GM19468 (cell line): ENCODE data around the gene CSPG4.

Source experiments
- ATAC-seq: cut with Tn5 transposase; IDR thresholded peaks from one replicate; pipeline ENCODE4 v1.9.1; 2021; ENCODE audit warnings: mild to moderate bottlenecking, moderate library complexity, moderate number of reproducible peaks; ENCODE audit not compliant: unreplicated experiment; ENCODE audit errors: extremely low read depth

The CSPG4 gene

GRCh38 chr15:75674366-75674765 lies 38.3 kb downstream of the CSPG4 start:
- ATAC-seq = no peak

GRCh38 chr15:75673426-75674235 lies 39.0 kb downstream of the CSPG4 start:
- no peak for ATAC-seq

DNA sequence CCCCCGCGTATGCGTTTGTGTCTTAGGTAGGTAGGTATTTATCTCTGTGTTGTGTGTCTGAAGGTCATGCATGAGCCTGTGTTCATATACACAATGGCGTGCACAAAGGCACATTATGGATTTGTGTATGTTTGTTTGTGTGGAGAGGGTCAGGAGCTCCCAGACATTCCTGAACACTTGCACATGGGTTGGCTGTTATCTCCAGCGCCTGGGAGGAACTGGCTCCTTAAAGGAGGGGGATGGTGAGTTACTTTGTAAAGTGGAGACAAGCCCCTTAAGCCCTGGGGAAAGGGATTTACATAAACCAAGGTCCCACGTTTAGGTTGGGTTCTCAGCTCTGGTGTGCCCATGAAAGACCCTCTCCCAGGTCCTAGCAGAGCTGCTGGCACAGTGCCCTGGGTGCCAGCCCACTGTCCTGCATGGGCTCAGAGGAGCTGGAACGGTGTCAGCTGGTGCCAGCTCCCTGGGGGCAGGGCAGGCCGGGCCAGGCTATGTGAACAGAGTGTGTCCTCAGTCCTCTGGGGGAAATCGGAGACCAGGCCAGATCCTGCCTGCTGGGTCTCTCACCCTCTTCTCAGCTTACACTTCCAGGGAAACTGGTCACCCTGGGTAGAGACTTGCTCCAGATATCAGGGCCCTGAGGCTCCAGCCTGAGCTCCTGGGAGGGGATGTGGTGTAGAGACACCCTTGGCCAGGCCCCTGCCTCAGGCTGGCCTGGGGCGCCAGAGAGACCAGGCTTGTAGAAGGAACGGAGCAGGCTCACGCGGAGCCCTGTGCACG lies 39.8 kb downstream of the CSPG4 start:
- no peak for ATAC-seq

DNA sequence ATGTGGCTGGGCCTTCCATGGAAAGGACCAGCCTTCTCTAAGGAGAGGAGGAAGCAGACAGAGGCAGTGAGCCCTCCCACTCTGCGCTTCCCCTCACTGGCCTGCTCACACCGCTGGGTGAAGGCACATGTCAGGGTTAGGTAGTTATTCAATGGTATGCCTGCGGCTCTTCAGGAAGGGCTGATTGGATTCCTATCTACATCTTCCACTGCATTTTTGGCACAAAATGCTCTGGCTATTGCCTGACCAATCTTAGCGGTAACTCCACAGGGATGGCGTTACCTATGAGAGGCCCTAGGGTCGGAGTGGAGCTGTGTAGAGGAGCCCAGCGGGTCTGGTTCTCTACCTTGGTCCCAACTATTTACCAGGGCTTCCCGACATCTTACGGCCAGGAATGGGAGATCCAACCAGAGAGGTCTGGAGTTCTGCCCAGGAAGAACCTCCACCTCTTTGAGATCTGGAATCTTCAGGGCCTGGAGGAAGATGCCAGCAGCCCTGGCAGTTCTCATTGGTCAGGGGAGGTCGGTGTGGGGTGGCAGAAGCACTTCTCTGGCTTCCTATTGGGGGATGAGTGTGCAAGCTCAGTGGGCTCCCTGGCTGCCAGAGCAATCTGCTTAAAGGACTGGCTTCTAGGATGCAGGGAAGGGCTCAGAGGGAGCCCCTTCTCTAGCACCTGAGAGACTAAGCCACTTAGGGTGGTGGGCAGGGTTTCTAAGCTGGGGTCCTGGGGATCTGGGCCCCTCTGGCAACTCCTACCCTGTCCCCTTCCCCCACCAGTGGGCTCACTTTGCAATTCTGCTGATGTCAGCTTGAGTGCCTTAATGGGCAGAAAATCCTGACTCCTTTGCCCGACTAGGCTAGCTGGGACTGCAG lies 40.7 kb downstream of the CSPG4 start:
- no peak for ATAC-seq

DNA sequence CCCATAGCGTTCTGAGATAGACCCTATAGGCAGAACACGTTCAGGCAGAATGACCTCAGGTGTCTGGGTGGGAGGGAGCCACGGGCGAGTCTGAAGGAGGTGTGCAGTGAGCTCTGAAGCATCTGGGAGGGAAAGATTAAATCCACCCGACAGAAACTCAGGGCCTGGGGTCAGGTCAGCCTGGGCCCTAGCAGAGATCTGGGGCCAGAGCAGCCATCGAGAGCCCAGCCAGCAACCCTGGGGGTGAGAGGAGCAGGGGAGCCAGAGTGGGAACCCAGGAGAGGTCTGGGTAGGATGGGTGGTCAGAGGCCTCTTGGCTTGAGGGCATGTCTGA lies 42.8 kb downstream of the CSPG4 start:
- ATAC-seq = no peak

DNA sequence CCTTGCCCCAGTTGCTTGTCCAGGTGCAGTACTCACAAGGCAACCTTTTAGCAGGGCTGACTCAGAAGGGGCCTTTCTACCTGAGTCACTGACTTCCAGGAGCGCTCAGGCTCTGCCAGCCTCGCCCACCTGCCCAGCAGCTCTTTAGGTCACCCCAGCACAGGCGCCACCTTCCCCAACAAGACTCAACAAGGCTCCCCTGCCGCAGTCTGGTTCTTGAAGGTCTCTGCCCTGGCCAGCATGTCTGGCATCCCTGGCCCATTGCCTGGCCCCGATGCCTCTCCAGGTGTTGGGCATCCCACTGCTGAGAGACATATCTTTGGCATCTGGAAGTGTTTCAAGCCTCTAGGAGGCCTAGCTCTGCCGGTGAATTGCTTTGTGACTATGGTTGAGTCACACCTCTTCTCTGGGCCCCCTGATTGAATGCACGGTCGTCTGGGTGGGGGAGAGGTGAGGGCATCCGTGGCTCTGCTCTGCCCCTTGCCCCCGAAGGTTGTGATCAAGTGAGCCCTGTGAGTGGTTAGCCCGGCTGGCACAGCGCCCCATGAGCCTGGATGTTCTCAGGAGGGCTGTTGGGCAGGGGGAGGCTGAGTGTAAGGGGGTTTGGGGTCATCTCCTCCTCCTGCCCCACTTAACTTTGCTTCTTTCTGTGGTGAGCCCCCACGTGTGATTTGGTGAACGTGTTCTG lies 43.3 kb downstream of the CSPG4 start:
- no peak for ATAC-seq

DNA sequence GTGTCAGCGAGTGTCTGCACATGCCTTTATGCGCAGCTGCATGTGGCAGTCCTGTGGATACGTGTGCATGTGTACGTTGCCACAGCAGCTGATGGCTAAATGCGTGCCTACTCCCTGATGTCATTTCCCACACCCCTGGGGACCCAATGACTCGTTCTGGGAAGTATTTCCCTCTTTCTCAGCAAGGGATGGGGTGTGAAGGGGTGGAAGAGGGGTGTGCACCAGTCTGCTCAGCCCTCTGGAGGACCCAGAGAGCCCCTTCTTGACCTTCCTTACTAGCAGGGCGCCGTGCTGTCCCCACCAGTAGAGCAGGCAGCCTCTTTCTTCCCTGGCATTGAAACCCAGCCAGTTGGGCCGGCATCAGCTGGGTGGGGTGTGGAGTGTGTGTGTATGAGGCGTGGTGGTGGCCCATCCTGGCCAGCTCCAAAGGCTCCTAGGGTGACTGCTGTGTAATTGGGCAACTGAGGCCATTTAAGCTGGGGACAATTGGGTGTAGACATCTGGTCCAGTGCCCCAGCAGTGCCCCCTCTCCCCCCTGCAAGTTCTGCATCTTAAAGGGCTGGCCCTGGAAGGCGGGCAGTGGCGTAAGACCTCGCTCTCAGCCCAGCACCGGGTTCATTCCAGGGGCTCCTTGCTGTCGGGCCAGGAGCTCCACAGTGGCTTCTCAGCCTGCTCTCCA lies 45.7 kb downstream of the CSPG4 start:
- no peak for ATAC-seq

- no peak for ATAC-seq
Observed at GRCh38 chr15:75663931-75664421, 48.7 kb downstream of the CSPG4 start.

DNA sequence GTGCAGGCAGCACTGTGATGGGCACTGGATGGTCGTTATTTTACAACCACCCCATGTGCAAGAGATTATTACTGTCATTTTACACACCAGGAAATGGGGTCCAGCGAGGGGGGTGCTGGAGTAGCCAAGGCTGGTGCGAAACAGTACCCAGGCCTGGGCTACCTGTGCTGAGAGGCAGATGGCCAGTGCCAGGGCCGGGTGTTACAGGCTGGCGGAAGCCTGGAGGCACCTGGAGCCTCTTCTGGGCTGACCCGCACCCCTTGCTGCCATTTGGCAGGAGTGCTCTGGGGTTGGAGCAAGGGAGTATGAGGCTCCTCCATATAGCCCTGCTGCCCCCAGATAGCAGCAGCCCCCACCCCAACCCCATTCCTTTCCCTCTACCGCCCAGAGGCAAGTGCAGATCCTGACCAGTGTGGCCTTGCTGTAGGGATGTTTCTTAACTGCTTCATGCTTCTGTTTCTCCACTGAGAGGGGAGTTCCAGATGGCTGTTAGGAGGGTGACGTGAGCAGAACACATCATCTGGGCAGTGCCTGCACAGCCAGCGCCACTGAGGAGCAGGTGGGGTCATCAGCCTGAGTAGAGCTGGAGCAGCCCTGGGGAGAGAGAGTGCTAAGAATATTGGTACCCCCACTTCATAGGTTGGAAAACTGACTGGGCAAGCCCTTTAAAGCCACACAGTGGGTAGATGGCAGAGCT lies 49.7 kb downstream of the CSPG4 start:
- no peak for ATAC-seq

DNA sequence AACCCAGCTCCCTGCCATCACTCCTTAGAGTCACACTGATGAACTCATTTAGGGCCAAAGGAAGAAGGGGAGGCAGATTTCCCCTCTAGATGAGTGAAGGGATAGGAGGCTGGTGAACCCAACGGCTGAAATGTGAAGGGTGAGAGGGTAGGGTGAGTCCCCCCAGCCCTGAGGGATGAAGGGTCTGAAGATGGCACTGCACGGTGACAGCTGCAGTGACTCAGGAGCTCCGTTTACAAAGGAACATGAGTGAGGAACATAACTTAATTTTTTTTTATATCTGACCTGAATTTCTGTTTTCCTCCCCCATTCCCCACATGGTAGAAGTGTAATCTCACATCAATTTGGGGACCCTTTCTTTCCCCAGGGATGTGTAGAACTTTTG lies 50.9 kb downstream of the CSPG4 start:
- no peak for ATAC-seq

DNA sequence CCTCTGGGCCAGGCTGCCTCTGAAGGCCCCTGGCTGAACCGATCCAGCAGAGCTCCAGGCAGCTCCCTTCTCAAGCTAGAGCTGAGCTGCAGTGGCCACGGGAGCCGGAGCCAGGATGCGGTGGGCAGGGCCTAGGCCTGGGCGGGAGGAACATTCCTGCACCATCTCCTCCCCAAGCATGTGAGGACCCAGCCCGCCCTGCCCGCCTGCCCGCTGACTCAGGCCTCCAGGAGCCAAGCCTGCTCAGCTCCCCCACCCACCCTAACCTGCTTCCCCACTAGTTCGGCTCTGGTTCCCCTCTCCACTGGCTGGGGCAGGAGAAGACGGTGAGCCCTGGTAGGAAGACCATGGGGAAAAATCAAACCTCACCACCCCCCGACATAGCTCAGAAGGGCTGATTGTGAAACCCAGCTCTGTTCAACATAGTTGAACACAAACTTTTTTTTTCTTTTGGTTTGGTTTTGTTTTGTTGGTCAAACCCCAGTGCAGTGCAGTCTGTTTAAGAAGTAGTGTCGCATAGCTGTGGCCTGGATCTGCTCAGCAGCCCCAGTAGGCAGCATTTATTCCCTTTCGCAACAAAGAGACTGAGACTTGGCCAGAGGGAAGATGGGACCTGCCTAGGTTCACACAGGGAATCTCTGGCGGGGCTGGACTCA lies 51.4 kb downstream of the CSPG4 start:
- ATAC-seq = no peak

GRCh38 chr15:75659928-75660645 lies 52.6 kb downstream of the CSPG4 start:
- ATAC-seq = no peak

- no peak for ATAC-seq
Observed at GRCh38 chr15:75659141-75659771, 53.4 kb downstream of the CSPG4 start.

- ATAC-seq = no peak
Observed at GRCh38 chr15:75656813-75657212, 55.8 kb downstream of the CSPG4 start.

DNA sequence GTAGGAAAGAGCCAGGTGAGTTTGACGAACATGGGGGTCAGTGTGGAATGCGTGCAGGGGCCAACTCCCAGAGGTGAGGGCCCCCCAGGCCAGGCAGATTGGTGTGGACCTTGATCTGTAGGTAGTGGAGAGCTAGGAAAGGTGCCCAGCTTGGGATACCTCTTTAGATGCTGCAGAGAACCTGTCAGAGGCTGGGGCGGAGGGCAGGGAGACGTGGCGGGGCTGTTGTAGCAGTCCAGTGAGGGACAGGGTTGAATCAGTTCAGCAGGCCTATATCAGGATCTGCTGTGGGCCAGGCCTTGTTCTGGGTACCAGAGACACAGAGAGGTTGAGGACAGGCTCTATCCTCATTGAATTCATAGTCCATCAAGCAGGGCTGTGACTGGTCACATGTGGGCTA lies 56.3 kb downstream of the CSPG4 start:
- no peak for ATAC-seq

DNA sequence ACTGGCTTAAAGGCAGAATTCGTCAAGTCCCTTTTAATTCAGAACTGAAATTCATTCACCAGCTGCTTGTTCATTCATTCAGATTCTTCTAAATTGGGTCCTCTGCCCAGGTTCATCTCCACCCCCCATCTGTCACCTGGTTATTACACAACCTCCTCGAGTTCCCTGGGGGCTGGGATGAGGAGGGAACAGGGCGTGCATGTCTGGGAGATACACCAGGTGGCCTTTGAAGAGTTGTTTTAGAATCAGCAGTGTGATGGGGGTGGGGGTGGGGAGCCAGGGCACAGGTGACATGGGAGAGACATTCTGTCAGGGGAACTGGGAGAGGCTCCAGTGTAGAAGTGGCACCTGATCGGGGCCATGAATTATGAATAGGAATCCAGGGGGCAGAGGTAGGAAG lies 56.7 kb downstream of the CSPG4 start:
- ATAC-seq = no peak

- no peak for ATAC-seq
Observed at GRCh38 chr15:75654201-75654907, 58.3 kb downstream of the CSPG4 start.
